Measurements from ENCODE around the gene ARHGAP33.

ARHGAP33 gene

DNA sequence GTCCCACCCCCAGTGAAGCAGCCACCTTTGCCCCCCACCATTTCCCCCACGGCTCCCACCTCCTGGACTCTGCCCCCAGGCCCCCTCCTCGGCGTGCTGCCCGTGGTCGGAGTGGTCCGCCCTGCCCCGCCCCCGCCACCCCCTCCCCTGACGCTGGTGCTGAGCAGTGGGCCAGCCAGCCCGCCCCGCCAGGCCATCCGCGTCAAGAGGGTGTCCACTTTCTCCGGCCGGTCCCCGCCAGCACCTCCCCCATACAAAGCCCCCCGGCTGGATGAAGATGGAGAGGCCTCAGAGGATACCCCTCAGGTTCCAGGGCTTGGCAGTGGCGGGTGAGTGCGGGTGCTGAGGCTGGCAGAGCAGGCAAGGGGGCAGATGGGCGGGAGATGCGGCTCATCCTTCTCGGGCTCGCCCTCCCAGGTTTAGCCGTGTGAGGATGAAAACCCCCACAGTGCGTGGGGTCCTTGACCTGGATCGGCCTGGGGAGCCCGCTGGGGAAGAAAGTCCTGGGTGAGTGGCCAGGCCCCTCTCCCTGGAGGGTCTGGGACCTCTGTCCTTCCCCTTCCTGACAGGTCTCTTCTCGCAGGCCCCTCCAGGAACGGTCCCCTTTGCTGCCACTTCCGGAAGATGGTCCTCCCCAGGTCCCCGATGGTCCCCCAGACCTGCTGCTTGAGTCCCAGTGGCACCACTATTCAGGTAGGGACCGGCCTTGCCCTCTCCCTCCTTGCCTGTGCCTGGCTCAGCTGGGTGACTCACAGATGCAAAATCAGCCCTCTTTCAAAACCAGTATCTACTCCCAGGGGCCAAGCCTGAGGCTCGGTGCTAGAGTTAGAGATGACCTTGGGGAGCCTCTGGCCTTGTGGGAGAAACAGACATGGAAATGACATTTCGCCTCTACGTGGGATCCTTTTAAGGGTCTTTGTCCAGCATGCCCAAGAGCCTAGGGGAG lies 41.9 kb upstream of the ARHGAP33 start:
- H3K36me3 ChIP-seq (ENCODE audit: control insufficient read depth in 1 of 2, insufficient read depth in 2 of 2, low read length in 2 of 2), result peaks cover 52 to 88% of the 10 kb centered on the region in 2 donors
- no peaks in the 10 kb centered on the region for H3K9me3 ChIP-seq (ENCODE audit: control insufficient read depth in 1 of 2, low read length in 2 of 2)
- no peaks in the 10 kb centered on the region for H3K4me1 ChIP-seq (ENCODE audit: control insufficient read depth in 1 of 2, insufficient read depth in 2 of 2, low read length in 2 of 2)
- H3K4me3 ChIP-seq (ENCODE audit: low read depth in 1 of 2, low read length in 2 of 2), result no peak overlapping the region
- H3K27ac ChIP-seq (ENCODE audit: low read length), result no peak overlapping the region
- H3K27me3 ChIP-seq (ENCODE audit: low read depth, low read length), result no peaks in the 10 kb centered on the region

DNA sequence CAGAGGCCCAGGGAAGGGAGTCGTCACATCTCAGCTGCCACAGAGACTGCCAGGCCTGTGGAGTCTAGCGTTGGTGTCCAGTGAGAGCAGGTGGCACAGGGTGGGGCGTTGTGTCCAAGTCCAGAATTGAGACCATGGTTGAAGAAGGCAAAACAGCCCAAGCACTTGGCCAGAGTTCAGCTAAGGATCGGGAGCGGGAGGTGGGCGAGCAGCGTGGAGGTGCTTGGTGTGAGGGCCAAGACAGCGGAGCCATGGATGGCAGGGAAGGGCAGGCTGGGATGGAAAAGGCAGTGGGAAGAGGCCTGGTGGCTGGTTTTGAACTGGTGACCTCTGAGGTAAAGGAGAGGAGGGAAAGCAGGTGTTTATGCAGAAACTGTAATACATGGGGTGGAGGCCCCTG lies 41.1 kb upstream of the ARHGAP33 start:
- Histone ChIP-seq H3K27me3 (ENCODE audit: low read depth, low read length) (no peaks in the 10 kb centered on the region), H3K27ac (ENCODE audit: low read length) (no peak overlapping the region), H3K4me1 (ENCODE audit: control insufficient read depth in 1 of 2, insufficient read depth in 2 of 2, low read length in 2 of 2) (no peaks in the 10 kb centered on the region), H3K9me3 (ENCODE audit: control insufficient read depth in 1 of 2, low read length in 2 of 2) (no peaks in the 10 kb centered on the region), H3K4me3 (ENCODE audit: low read depth in 1 of 2, low read length in 2 of 2) (no peak overlapping the region), H3K36me3 (ENCODE audit: control insufficient read depth in 1 of 2, insufficient read depth in 2 of 2, low read length in 2 of 2) (peaks cover 48 to 87% of the 10 kb centered on the region in 2 donors)

DNA sequence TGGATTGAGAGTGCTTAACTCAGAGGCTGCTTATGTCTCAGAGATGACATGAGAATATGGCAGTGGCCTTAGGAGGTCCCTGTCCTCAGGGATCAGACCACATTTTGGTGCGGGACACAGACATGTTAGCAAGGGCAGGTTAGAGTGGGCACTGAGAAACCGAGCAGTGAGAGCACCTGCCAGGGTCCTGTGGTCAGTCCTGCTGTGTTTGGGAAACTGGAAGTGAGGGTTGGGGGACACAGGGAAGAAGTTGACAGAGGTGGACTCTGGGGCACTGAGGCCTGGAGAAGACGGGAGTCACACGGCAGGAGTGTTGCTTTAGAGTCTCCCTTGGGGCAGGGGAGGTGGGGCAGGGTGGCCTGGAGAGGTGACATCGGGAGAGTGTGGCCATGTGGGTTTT lies 40.5 kb upstream of the ARHGAP33 start:
- Histone ChIP-seq H3K4me1 (ENCODE audit: control insufficient read depth in 1 of 2, insufficient read depth in 2 of 2, low read length in 2 of 2) (peaks cover 3 to 5% of the 10 kb centered on the region in 2 donors), H3K36me3 (ENCODE audit: control insufficient read depth in 1 of 2, insufficient read depth in 2 of 2, low read length in 2 of 2) (peaks cover 45 to 81% of the 10 kb centered on the region in 2 donors), H3K9me3 (ENCODE audit: control insufficient read depth in 1 of 2, low read length in 2 of 2) (no peaks in the 10 kb centered on the region), H3K27ac (ENCODE audit: low read length) (no peak overlapping the region), H3K4me3 (ENCODE audit: low read depth in 1 of 2, low read length in 2 of 2) (no peak overlapping the region), H3K27me3 (ENCODE audit: low read depth, low read length) (no peaks in the 10 kb centered on the region)

DNA sequence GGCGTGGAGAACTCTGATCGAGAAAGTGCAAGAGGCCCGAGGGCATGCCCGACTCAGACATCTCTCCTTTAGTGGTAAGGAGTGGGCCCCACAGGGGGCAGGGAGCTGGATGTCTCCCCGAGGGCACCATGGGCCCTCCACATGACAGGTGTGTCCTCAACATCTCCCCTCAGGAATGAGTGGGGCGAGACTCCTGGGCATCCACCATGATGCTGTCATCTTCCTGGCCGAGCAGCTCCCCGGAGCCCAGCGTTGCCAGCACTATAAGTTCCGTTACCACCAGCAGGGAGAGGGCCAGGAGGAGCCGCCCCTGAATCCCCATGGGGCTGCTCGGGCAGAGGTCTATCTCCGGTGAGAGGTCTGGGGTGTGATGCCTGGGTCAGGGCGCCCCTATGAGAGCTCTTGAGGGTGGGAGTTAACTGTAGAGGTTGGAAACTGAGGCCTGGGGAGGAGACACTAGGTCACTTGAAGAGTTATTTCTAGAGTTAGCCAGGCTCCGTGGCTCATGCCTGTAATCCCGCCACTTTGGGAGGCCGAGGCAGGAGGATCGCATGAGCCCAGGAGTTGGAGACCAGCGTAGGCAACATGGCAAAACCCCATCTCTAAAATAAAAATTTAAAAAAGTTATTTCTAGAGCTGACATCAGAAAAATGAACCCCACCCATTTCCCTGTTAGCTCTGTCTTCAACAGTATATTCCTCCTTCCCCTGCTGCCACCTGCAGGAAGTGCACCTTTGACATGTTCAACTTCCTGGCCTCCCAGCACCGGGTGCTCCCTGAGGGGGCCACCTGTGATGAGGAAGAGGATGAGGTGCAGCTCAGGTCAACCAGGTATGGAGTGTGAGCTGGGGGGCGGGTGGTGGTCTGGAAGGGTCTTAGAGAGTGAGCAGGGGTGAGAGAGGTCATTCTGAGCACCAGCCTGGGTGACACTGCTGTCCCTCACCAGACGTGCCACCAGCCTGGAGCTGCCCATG lies 38.2 kb upstream of the ARHGAP33 start:
- peaks cover 4 to 11% of the 10 kb centered on the region in 2 donors for H3K4me1 ChIP-seq (ENCODE audit: control insufficient read depth in 1 of 2, insufficient read depth in 2 of 2, low read length in 2 of 2)
- no peaks in the 10 kb centered on the region for H3K27me3 ChIP-seq (ENCODE audit: low read depth, low read length)
- peaks cover 32 to 62% of the 10 kb centered on the region in 2 donors for H3K36me3 ChIP-seq (ENCODE audit: control insufficient read depth in 1 of 2, insufficient read depth in 2 of 2, low read length in 2 of 2)
- H3K4me3 ChIP-seq (ENCODE audit: low read depth in 1 of 2, low read length in 2 of 2), result no peak overlapping the region
- no peak overlapping the region for H3K27ac ChIP-seq (ENCODE audit: low read length)
- no peaks in the 10 kb centered on the region for H3K9me3 ChIP-seq (ENCODE audit: control insufficient read depth in 1 of 2, low read length in 2 of 2)

DNA sequence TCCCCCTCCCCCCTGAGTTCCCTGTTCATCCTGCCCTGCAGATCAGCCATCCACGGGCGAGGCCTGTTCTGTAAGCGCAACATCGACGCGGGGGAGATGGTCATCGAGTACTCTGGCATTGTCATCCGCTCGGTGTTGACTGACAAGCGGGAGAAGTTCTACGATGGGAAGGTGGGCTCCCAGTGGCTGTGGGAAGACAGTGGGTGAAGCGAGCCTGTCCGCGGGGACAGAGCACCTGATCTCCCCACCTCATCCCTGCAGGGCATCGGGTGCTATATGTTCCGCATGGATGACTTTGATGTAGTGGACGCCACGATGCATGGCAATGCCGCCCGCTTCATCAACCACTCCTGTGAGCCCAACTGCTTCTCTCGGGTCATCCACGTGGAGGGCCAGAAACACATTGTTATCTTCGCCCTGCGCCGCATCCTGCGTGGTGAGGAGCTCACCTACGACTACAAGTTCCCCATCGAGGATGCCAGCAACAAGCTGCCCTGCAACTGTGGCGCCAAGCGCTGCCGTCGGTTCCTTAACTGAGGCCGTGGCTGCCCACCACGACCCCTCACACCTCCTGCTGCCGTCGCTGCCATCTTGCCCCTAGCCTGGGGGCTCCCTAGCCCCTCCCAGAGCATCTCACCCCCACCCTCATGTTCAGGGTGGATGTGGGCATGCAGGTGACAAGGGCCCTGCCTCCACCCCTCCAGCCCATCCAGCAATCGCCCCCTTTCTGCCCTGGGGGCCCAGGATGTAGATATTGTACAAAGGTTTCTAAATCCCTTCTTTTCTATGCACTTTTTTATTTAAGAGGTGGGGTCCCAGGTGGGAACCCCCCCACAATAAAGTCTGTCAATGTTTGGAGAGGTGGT lies 37.1 kb upstream of the ARHGAP33 start:
- Histone ChIP-seq H3K9me3 (ENCODE audit: control insufficient read depth in 1 of 2, low read length in 2 of 2) (no peaks in the 10 kb centered on the region), H3K4me3 (ENCODE audit: low read depth in 1 of 2, low read length in 2 of 2) (no peak overlapping the region), H3K4me1 (ENCODE audit: control insufficient read depth in 1 of 2, insufficient read depth in 2 of 2, low read length in 2 of 2) (peaks cover 4 to 11% of the 10 kb centered on the region in 2 donors), H3K36me3 (ENCODE audit: control insufficient read depth in 1 of 2, insufficient read depth in 2 of 2, low read length in 2 of 2) (peaks cover 32 to 57% of the 10 kb centered on the region in 2 donors), H3K27ac (ENCODE audit: low read length) (no peak overlapping the region), H3K27me3 (ENCODE audit: low read depth, low read length) (no peaks in the 10 kb centered on the region)

DNA sequence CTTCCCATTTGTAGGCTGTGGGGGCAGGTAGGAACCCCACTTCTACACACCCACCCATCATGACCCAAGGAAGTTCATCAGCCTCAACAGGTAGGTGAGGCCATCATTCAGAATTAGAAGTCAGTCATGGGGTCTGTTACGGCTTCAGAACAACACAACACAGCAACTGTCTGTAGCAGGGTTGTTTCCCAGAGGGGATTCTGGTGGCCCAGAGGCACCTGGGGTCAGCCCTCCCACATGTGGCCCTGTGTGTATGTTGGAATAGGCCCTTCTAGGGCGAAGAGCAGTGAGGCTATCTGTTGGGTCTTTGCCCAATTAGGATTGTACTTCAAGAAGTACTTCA lies 36.5 kb upstream of the ARHGAP33 start:
- H3K4me3 ChIP-seq (ENCODE audit: low read depth in 1 of 2, low read length in 2 of 2), result no peak overlapping the region
- H3K27me3 ChIP-seq (ENCODE audit: low read depth, low read length), result no peaks in the 10 kb centered on the region
- H3K4me1 ChIP-seq (ENCODE audit: control insufficient read depth in 1 of 2, insufficient read depth in 2 of 2, low read length in 2 of 2), result peaks cover 4 to 13% of the 10 kb centered on the region in 2 donors
- H3K27ac ChIP-seq (ENCODE audit: low read length), result no peak overlapping the region
- peaks cover 30 to 53% of the 10 kb centered on the region in 2 donors for H3K36me3 ChIP-seq (ENCODE audit: control insufficient read depth in 1 of 2, insufficient read depth in 2 of 2, low read length in 2 of 2)
- H3K9me3 ChIP-seq (ENCODE audit: control insufficient read depth in 1 of 2, low read length in 2 of 2), result no peaks in the 10 kb centered on the region

DNA sequence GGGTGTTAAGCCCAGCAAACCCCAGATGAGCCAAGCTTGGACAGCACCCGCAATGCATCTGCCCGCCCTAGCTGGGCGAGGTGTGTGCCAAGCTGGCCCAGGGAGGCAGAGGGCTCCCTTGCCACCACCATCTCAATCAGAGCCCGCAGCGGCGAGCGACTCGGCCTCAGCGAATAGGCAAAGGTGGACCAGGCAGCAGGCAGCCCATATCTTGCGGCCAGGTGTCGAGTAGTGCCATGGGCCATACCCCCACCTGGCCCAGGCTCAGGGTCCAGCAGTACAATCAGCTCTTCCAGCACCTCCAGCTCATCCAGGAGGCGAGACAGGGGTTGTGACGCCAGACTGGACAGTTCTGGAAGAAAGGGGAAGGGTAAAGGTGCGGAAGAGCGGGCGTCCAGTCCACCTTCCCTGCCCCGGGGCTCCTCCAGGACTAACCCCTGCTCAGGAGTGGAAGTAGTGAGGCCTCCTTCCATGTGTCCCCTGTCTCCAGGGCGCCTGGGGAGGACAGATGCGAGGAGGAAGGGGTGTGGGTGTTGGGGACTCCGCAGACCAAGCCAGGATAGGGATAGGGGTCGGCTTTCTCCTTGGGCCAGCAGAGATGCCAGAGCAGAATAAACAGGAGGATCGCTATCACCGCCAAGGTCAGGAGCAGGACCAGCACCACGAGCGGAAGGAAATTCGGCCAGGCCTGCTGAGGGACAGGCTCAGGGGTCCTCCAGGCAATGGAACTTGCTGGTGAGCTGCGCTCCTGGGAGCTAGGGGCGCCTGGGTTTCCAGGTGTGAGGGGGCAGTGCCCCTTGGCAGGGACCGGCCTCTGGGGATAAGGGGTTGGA lies 35.9 kb upstream of the ARHGAP33 start:
- Histone ChIP-seq H3K4me3 (ENCODE audit: low read depth in 1 of 2, low read length in 2 of 2) (peak overlapping the region; percentile 70 to 81), H3K4me1 (ENCODE audit: control insufficient read depth in 1 of 2, insufficient read depth in 2 of 2, low read length in 2 of 2) (peaks cover 10 to 19% of the 10 kb centered on the region in 2 donors), H3K27ac (ENCODE audit: low read length) (peak overlapping the region; percentile 67), H3K27me3 (ENCODE audit: low read depth, low read length) (no peaks in the 10 kb centered on the region), H3K36me3 (ENCODE audit: control insufficient read depth in 1 of 2, insufficient read depth in 2 of 2, low read length in 2 of 2) (peaks cover 24 to 50% of the 10 kb centered on the region in 2 donors), H3K9me3 (ENCODE audit: control insufficient read depth in 1 of 2, low read length in 2 of 2) (no peaks in the 10 kb centered on the region)

DNA sequence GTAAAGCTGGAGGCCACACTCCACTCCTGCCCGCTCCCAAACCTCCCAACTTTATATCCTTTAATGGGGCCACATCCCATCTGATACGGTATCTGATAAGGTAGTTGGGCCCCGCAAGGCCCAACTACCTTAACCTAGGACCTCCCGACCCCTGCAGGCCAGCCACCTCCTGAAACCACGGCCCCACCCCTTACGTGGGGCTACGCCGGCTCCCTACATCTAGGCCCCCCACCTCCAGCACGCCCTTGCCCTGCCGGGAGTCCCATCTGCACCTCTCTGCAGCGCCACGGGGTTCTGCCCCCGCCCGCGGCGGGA lies 35.3 kb upstream of the ARHGAP33 start:
- Histone ChIP-seq H3K9me3 (ENCODE audit: control insufficient read depth in 1 of 2, low read length in 2 of 2) (no peaks in the 10 kb centered on the region), H3K4me1 (ENCODE audit: control insufficient read depth in 1 of 2, insufficient read depth in 2 of 2, low read length in 2 of 2) (peaks cover 12 to 22% of the 10 kb centered on the region in 2 donors), H3K27ac (ENCODE audit: low read length) (peak overlapping the region; percentile 67), H3K4me3 (ENCODE audit: low read depth in 1 of 2, low read length in 2 of 2) (peak overlapping the region; percentile 70 to 81), H3K36me3 (ENCODE audit: control insufficient read depth in 1 of 2, insufficient read depth in 2 of 2, low read length in 2 of 2) (peaks cover 19 to 48% of the 10 kb centered on the region in 2 donors), H3K27me3 (ENCODE audit: low read depth, low read length) (no peaks in the 10 kb centered on the region)

DNA sequence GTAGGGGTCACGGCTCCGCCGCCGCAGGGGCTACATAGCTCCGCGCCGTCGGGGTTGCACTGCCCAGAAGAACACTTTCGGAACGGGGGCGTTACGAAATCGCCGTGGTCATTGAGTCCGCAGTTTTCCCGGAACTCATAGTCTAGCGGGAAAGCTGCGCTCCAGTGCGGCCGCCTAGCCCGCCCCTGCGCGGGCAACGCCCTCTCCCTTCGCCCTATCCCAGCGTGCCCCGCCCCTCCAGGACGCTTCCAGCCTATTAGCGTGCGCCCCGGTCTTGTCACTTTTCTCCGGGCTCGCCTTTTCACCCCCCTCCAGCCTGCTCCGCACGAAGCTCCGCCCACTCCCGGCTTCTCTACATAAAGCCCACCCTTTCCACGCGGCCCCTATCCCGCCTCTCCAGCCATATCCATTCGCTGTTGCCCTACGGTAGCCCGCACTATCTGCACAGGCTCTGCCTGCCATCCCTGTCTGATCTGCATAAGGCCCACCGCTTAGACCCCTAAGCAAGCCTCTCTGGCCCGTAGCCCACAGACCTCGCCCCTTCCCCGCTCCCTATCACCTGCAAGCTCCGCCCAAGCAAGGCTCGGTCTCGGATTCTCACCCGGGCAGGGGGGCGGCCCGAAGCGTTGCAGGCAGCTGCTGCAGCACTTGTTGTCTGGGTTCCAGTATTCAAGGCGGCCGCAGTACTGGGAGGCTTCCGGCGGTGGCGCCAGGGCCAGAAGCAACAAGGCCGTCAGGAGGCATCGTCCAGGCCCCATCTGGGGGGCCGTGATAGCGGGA lies 34.8 kb upstream of the ARHGAP33 start:
- peak overlapping the region; percentile 67 for H3K27ac ChIP-seq (ENCODE audit: low read length)
- H3K27me3 ChIP-seq (ENCODE audit: low read depth, low read length), result no peaks in the 10 kb centered on the region
- peaks cover 12 to 22% of the 10 kb centered on the region in 2 donors for H3K4me1 ChIP-seq (ENCODE audit: control insufficient read depth in 1 of 2, insufficient read depth in 2 of 2, low read length in 2 of 2)
- H3K4me3 ChIP-seq (ENCODE audit: low read depth in 1 of 2, low read length in 2 of 2), result peak overlapping the region; percentile 81
- peaks cover 15 to 44% of the 10 kb centered on the region in 2 donors for H3K36me3 ChIP-seq (ENCODE audit: control insufficient read depth in 1 of 2, insufficient read depth in 2 of 2, low read length in 2 of 2)
- no peaks in the 10 kb centered on the region for H3K9me3 ChIP-seq (ENCODE audit: control insufficient read depth in 1 of 2, low read length in 2 of 2)

DNA sequence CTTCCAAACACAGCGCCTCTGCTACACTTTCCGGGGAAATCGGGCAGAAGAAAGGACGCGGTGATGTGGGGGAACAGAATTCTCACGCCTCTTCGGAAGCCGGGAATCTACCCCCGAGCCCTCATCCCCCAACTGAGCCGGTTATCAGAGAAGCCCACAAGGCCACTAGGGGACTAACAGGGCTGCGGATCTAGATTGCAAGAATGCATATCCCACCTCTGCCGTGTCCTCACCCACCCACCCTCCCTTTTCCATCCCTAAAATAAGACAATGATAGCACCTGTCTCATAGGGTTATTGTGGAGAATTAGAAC lies 34.2 kb upstream of the ARHGAP33 start:
- Histone ChIP-seq H3K27ac (ENCODE audit: low read length) (peak overlapping the region; percentile 60), H3K4me3 (ENCODE audit: low read depth in 1 of 2, low read length in 2 of 2) (peak overlapping the region; percentile 81), H3K27me3 (ENCODE audit: low read depth, low read length) (no peaks in the 10 kb centered on the region), H3K9me3 (ENCODE audit: control insufficient read depth in 1 of 2, low read length in 2 of 2) (no peaks in the 10 kb centered on the region), H3K36me3 (ENCODE audit: control insufficient read depth in 1 of 2, insufficient read depth in 2 of 2, low read length in 2 of 2) (peaks cover 14 to 44% of the 10 kb centered on the region in 2 donors), H3K4me1 (ENCODE audit: control insufficient read depth in 1 of 2, insufficient read depth in 2 of 2, low read length in 2 of 2) (peaks cover 14 to 27% of the 10 kb centered on the region in 2 donors)
